ENCODE results near the gene CLASP1.
"Not testable (repeated sequence)": the region's sequence is repeated elsewhere in the genome, so short reads cannot be mapped to it uniquely, and the experiment has no call there.

Gene CLASP1

GRCh38 chr2:121340926-121341325 lies 308.3 kb downstream of the CLASP1 start:
- DNase-seq: no peak

- no peak for DNase-seq
These were observed 311.0 kb downstream of the CLASP1 start for GRCh38 chr2:121338281-121338680.

- no peak for DNase-seq
These were observed 312.6 kb downstream of the CLASP1 start for GRCh38 chr2:121336528-121337294.

- DNase-seq: no peak
These were observed 313.7 kb downstream of the CLASP1 start for GRCh38 chr2:121335294-121336290.

- no peak for DNase-seq
These were observed 314.5 kb downstream of the CLASP1 start for GRCh38 chr2:121334581-121335293.

DNA sequence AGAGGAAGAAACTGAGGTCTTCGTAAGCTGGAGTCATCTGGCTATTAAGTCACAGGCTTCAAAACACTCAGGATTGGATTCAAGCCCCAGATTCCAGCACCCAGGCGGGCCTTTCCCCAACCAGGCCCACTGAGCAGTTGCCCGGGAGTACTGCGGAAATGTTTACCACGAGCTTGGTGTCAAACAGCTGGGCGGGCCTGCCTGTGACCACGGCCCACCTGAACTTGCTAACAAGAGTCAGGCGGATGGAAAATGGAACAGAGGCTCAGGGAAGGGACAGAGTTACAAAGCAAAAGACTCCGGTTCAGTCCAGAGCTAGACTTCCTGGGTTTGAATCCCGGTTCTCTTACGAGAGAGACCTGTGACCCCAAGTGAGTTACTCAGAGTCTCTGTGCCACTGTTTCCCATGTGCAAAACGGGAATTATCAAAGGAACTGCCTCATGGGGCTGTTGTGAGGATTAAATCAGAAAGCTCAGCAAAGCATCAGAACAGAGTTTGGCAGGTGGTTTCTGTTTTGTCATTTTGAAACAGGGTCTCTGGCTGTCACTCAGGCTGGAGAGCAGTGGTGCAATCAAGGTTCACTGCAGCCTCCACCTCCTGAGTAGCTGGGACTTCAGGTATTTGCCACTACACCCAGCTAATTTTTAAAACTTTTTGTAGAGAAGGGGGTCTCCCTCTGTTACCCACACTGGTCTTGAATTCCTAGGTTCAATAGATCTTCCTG lies 315.3 kb downstream of the CLASP1 start:
- no peak for DNase-seq

DNA sequence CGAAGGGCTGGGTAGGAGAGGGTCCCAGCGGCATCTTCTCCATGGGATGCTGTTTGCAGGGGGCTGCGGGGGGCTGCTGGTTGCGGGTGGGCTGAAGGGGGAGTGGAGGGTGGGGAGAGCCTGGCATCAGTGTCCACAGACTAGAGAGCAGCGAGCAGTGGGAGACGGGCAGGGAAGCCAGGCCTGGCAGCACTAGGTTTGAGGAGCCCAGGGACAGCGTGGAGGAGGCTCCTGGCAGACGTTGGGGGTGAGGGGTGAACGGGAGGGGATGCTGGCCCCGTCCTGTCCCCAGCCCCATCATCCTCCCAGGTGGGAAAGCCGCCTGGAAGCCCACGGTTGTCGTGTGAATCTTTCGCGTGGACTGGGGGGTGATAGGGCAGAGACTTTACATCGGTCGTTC lies 316.0 kb downstream of the CLASP1 start:
- no peak for DNase-seq

DNA sequence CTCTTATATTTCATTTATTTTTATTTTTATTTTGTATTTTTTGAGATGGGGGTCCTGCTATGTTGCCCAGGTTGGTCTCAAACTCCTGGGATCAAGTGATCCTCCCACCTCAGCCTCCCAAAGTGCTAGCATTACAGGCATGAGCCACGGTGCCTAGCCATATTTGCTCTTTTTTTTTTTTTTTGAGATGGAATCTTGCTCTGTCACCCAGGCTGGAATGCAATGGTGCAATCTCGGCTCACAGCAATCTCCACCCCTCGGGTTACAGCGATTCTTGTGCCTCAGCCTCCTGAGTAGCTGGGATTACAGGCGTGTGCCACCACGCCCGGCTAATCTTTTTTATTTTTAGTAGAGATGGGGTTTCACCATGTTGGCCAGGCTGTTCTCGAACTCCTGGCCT lies 317.9 kb downstream of the CLASP1 start:
- DNase-seq: not testable (repeated sequence)

DNA sequence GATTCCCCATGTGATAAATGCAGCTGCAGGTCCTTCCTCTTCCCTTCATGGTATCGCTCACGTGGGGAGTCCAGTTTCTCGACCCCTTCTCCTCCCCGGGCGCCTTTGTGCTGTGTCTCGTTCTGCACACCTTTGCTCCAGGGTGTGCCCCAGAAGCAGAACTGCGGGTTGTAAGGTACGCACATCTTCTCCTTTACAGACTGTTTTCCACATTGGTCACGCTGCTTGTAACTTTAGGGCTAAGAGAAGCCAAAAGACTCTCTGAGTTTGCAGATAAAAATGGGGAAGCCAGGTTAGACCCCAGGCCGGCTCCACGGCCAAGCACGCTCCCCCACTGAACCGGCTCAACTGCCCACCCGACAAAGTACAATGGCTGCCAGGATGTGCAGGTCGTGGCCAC lies 318.3 kb downstream of the CLASP1 start:
- DNase-seq: no peak

DNA sequence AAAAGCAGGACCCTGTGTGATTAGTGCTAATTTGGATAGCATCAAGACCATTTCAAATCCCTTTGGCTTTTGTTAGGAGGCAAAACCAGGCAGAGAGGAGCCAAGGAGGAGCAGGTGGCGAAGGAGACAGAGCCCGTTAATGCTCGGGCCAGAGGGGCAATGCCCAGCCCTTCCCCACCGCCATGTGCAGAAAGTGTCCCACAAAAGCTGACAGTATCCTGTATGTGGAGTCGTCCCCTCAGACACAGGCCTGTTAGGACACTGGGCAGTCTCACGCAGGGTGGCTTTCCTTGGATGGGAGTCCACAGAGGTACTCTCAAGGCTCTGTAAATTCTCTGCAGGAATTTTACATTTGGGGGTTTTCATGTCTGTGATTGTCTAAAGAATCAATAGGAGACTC lies 319.5 kb downstream of the CLASP1 start:
- no peak for DNase-seq

DNA sequence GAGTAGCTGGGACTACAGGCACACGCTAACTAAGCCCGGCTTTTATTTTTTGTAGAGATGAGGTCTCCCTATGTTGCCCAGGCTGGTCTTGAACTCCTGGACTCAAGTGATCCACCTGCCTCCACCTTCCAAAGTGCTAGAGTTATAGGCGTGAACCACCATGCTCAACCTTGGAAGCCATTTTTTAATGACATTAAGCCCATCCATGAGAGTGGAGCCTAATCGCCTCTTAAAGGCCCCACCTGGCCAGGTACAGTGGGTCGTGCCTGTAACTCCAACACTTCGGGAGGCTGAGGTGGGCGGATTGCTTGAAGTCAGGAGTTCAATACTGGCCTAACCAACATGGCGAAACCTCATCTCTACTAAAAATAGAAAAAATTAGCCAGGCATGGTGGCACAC lies 322.6 kb downstream of the CLASP1 start:
- DNase-seq: no peak

- DNase-seq: no peak
These were observed 324.7 kb downstream of the CLASP1 start for GRCh38 chr2:121324601-121325000.

DNA sequence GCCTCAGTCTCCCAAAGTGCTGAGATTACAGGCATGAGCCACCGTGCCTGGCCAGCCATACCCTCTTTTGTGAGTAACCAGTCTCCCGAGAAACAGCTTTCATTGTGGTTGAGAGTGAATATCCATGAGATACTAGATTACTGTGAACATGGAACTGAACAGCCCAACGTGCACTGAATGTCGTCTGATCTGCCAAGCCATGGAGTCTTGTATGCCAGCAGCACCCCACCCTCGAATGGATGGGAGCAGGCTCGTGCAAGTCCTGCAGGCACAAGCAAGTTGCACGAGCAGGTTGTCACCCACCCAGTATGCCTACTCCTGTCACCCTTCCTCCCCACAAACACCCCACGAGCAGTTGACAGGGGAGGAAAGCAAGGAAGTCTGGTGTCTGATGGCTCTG lies 327.8 kb downstream of the CLASP1 start:
- DNase-seq: no peak

- DNase-seq: no peak
These were observed 329.3 kb downstream of the CLASP1 start for GRCh38 chr2:121319941-121320340.

DNA sequence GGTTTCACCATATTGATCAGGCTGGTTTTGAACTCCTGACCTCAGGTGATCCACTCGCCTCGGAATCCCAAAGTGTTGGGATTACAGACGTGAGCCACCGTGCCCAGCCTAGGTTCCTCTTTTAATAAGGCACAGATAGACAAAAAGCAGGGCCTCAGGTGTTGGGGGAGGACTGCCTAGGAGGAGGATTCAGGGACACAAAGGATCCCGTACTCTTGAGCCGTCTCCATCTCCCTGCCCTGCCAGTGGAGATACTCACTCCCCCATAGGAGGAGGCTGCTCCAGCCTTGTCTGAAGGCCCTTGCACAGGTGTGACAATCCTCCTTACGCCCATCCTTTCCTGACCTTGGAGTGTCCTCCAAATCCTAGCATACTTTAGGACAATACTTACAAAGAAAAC lies 332.3 kb downstream of the CLASP1 start:
- no peak for DNase-seq

DNA sequence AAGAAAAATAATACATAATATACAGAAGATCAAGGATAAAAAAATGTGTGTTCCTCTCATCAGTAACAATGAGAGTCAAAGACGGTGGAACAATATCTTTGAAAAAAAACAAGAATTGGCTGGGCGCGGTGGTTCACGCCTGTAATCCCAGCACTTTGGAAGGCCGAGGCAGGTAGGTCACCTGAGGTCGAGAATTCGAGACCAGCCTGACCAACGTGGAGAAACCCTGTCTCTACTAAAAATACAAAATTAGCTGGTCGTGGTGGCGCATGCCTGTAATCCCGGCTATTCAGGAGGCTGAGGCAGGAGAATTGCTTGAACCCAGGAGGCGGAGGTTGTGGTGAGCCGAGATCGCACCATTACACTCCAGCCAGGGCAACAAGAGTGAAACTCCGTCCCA lies 335.6 kb downstream of the CLASP1 start:
- DNase-seq: not testable (repeated sequence)

GRCh38 chr2:121309801-121310200 lies 339.5 kb downstream of the CLASP1 start:
- DNase-seq: no peak

GRCh38 chr2:121309323-121309722 lies 339.9 kb downstream of the CLASP1 start:
- no peak for DNase-seq

DNA sequence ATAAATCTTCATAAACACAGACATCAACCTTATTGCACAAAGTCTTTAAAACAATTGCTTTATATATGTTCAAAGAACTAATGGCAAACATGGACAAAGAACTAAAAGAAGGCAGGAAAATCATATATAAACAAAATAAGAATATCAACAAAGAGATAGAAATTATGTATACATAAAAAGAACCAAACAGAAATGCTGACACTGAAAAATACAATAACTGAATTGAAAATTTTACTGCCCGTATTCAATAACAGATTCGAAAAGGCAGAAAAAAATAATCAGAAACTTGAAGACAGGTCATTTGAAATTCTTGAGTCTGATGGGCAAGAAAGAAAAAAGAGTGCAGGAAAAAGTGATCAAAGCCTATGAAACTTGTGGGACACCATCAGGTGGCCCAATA lies 342.2 kb downstream of the CLASP1 start:
- no peak for DNase-seq

- no peak for DNase-seq
These were observed 344.3 kb downstream of the CLASP1 start for GRCh38 chr2:121304941-121305340.

DNA sequence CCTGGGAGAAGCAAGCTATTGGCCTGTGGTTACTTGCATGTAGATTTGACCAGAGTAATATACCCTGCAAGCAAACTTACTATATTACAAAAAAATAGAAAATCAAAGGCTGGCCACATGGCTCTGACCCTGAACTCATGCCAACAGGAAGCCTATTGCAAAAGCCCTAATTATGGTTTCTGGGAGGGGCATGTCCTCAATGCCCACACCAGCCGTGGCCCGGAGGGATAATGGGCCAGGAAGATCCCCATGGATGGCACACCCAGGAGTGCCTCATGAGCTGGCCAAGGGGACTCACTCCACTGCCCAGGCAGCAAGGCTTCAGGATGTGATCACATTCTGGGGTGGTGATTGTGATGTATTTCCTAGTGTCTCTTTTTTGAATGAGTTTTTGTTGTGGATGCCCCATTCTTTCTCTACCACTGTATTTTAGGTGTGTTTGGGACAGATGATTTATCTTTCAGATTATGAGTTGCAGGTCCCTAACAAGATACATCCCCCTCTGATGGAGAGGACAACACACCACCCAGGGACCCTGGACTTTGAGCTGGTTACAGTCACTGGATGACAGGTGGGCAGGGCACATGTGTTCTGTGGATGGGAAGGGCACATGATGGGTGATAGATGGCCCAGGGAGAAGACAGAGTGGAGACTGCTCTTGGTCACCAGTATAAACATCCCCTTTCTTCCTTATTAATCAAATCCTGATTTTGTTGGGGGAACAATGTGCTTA lies 345.6 kb downstream of the CLASP1 start:
- DNase-seq: no peak

DNA sequence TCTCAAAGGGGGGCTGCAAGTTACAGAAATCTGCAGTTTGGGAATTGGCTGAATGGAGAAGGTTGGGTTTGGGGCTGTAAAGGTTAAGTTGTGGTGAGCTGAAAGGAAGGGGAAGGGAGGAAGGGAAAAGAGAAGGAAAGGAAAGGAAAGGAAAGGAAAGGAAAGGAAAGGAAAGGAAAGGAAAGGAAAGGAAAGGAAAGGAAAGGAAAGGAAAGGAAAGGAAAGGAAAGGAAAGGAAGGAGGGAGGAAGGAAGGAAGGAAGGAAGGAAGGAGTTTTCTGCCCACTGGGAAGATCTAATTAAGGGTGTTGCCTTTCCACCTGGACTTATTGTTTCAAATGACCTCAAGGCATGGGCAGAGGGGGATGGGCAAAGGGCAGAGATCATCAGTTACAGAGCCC lies 348.1 kb downstream of the CLASP1 start:
- not testable (repeated sequence) for DNase-seq
